ENCODE data around the gene TRIM33. TPM values are rescaled to one million over a fixed set of nuclear protein-coding genes. Genes with fewer than 3 reads are reported as not detected.

The TRIM33 gene
- total RNA-seq, 1 experiment from 2014 or later = 53.8 TPM

GRCh38 chr1:114490274-114490693 is 20.7 kb downstream of the TRIM33 start:
- Histone ChIP-seq H3T11ph (ENCODE audit: low read length) (no peak overlapping the region), H2BK20ac (ENCODE audit: low read depth, low read length, poor library complexity, severe bottlenecking) (no peak overlapping the region), H3K79me2 (ENCODE audit: insufficient read depth, low read length) (peaks cover 28% of the 10 kb centered on the region), H2BK15ac (ENCODE audit: low read depth, low read length) (no peak overlapping the region), H3K4ac (ENCODE audit: low read depth, low read length) (no peak overlapping the region), H3K4me2 (ENCODE audit: insufficient read depth, insufficient read length, low read length) (no peak overlapping the region), H4K91ac (ENCODE audit: insufficient read length, low read depth, low read length) (no peak overlapping the region), H2AFZ (ENCODE audit: low read length) (no peak overlapping the region), H3K27ac (ENCODE audit: insufficient read length, low read depth, low read length) (no peak overlapping the region), H3K56ac (ENCODE audit: insufficient read length, low read depth, low read length) (no peak overlapping the region), H3K23ac (ENCODE audit: insufficient read length, low read depth, low read length) (no peak overlapping the region), H3K14ac (ENCODE audit: insufficient read depth, low read length) (no peak overlapping the region), H4K20me1 (ENCODE audit: control insufficient read depth, insufficient read depth, insufficient read length) (no peaks in the 10 kb centered on the region), H3K4me1 (ENCODE audit: insufficient read depth, low read length) (no peaks in the 10 kb centered on the region), H4K8ac (replicated peaks; ENCODE audit: insufficient read length, low read depth, low read length) (no peak overlapping the region), H2BK120ac (ENCODE audit: low read depth, low read length, poor library complexity, severe bottlenecking) (no peak overlapping the region), H3K23me2 (ENCODE audit: insufficient read length, low read depth, low read length, poor library complexity, severe bottlenecking) (no peaks in the 10 kb centered on the region), H3K9me3 (ENCODE audit: control insufficient read depth, low read depth, low read length) (no peaks in the 10 kb centered on the region), H3K79me1 (ENCODE audit: insufficient read depth, low read depth, low read length, poor library complexity, severe bottlenecking) (no peaks in the 10 kb centered on the region), H2BK12ac (ENCODE audit: insufficient read length, low read depth, low read length) (no peak overlapping the region), H3K18ac (ENCODE audit: insufficient read length, low read depth, low read length) (no peak overlapping the region), H3K9ac (ENCODE audit: extremely low read depth, insufficient read length, low read length) (no peak overlapping the region), H2BK5ac (ENCODE audit: insufficient read length, low read length) (no peak overlapping the region), H2AK5ac (ENCODE audit: insufficient read length, low read length) (no peak overlapping the region), H3K27me3 (ENCODE audit: insufficient read depth, low read length) (no peaks in the 10 kb centered on the region), H4K5ac (ENCODE audit: insufficient read length, low read depth, low read length) (no peak overlapping the region)
- H3K27ac Mint-ChIP-seq = peak overlapping the region in 1 of 3 experiments; percentile 21; a peak in 1 of 7 replicates
- H3K36me3 Mint-ChIP-seq (ENCODE audit: insufficient read depth in 1 of 3, low read depth in 3 of 3) = peaks cover 13 to 16% (median 15%) of the 10 kb centered on the region in 3 experiments
- no CpG with 5 or more reads among the region's 1 CpG for WGBS (ENCODE audit: extremely low coverage, insufficient read length, low lambda C conversion rate)
- H3K4me1 Mint-ChIP-seq = peaks cover 10 to 18% of the 10 kb centered on the region in 2 experiments; a peak in 3 of 4 replicates
- no peak for DNase-seq
- no peak overlapping the region for H3K4me3 Mint-ChIP-seq
- H3K9me3 Mint-ChIP-seq = peaks cover 4% of the 10 kb centered on the region in 2 experiments; a peak in 3 of 5 replicates
- TF ChIP-seq, protein P1, sequence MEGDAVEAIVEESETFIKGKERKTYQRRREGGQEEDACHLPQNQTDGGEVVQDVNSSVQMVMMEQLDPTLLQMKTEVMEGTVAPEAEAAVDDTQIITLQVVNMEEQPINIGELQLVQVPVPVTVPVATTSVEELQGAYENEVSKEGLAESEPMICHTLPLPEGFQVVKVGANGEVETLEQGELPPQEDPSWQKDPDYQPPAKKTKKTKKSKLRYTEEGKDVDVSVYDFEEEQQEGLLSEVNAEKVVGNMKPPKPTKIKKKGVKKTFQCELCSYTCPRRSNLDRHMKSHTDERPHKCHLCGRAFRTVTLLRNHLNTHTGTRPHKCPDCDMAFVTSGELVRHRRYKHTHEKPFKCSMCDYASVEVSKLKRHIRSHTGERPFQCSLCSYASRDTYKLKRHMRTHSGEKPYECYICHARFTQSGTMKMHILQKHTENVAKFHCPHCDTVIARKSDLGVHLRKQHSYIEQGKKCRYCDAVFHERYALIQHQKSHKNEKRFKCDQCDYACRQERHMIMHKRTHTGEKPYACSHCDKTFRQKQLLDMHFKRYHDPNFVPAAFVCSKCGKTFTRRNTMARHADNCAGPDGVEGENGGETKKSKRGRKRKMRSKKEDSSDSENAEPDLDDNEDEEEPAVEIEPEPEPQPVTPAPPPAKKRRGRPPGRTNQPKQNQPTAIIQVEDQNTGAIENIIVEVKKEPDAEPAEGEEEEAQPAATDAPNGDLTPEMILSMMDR (conservative IDR thresholded peaks at IDR 0.05) = no peak
- no peaks in the 10 kb centered on the region for H3K27me3 Mint-ChIP-seq (ENCODE audit: low read depth)

Data from H9 (cell line).